Stimulated activated CD4-positive, alpha-beta T cell treated with anti-CD3 and anti-CD28 coated beads, Interleukin-12 subunit alpha, Interleukin-12 subunit beta, amount 100 ng/mL, for 24 hours (primary cell): Measurements from ENCODE around the gene MAP3K5.

ENCODE experiments used
- DNase-seq, 2 experiments: peaks; one replicate each; pipeline ENCODE4 v3.0.0-alpha.2; 2020; ENCODE audit warnings: low read depth in 2 of 2

MAP3K5 gene

DNA sequence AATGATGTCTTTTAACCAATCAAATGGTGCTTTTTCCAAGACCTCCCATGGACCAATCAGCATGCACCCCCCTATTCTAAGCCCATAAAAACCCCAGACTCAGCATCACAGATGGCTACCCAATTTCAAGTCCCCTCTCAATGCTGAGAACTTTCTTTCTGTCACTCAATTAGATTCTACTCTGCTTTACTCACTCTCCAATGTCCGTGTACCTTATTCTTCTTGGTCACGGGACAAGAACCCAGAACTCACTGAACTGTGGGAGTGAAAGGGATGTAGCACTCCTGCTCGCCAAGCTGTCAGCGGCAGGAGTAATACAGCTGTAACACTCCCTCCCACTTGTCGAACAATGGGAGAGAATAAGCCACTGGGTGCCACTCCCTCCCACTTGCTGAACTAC, 221.2 kb downstream of the MAP3K5 start:
- DNase-seq = no peak

- DNase-seq = no peak
Measured at GRCh38 chr6:136568129-136568528, 224.1 kb downstream of the MAP3K5 start.

GRCh38 chr6:136567688-136568087, 224.6 kb downstream of the MAP3K5 start:
- no peak for DNase-seq

GRCh38 chr6:136566851-136567250, 225.4 kb downstream of the MAP3K5 start:
- DNase-seq = no peak

DNA sequence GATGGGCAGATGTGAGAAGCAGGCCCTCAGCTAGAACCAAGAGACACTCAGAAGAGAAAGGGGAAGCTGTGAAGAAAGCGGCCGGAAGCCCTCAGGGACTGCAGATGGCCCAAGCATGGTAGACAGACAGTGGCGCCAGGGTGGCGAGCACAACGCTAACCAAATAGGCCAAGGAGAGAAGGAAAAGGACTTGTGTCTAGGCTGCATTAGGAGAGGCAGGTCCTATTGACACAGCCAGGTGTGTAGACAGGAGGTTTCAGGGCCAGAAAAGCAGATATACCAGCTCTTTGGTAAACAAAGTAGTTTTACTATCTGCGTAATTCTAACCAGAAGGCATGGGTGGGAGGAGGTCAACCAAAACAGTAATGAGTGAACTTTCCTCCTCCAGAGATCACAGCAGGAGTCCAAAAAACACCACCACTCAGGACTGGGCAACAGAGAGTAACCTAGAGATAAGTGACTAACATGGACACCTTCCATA, 226.2 kb downstream of the MAP3K5 start:
- no peak for DNase-seq

- DNase-seq = no peak
Measured at GRCh38 chr6:136564180-136564579, 228.1 kb downstream of the MAP3K5 start.

GRCh38 chr6:136563386-136564152, 228.7 kb downstream of the MAP3K5 start:
- no peak for DNase-seq

DNA sequence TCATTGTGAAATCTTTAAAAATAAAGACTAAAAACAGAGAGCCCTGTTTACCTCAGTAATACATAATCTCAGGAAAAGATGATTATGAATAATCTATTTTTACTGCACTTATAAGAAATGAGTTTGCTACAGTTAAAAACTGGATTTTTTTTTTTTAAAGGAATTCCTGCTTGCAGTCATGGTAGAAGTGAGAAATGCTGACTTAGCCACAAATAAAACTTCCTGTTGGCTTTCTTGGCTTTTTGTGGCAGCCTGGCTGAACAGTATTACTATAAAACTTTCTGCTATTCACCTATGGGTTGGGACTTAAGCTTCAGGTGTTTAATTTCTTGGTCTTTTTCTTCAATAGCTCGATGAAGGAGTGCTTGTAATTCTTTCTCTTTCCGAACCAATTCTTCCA, 230.1 kb downstream of the MAP3K5 start:
- no peak for DNase-seq

DNA sequence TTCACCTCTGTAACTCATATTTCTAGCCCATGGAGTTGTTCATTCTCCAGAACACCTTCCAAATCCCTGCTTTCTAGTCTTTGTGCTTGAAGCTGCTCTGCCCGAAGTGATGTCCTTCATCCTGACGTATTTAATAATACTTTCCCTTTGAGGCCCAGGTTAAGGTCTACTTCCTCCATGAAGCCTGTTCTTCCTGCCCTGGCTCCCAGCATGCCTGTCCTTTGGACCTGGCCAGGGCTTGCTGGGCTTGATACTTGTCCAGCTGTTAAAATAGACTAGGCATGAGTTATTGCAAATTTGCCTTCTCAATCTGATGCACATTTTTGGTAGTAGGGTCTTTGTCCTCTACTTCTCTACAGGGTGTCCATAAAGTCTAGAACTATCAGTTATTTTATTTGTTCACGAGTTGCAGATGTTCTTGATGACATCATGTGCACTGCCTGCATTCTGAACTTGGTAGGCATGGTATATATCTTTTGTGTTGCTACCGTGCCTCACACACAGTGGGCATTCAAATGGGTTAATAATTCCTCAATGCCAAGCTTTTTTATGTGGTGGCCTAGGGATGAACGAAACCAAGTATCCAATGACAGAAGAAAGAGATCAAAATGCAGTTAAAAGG, 239.0 kb downstream of the MAP3K5 start:
- no peak for DNase-seq

- no peak for DNase-seq
Measured at GRCh38 chr6:136552054-136552453, 240.2 kb downstream of the MAP3K5 start.

DNA sequence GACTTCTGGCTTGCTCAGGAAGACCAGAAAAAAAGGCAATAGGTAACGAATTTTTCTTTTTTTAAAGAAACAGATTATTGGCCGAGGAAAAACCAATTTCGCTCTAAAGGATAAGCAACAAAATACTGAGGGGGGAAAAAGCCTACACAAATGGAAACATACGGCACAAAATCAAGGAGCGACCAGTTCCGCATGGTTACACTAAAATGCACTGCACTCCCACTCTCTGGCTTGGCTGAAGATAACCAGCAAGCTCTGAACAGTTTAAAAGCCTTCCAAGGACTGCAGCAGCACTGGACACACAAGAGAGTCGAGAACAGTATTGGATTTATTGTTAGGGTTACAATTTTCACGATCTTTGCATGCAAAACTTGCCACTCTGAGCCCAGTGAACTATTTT, 241.2 kb downstream of the MAP3K5 start:
- no peak for DNase-seq

- peak; percentile 26 to 52 for DNase-seq
Measured at GRCh38 chr6:136550330-136551071, 241.8 kb downstream of the MAP3K5 start, which contains the start of gene MAP7. MAP7 (minus strand) TSS chr6:136550422; CDS start chr6:136550408, 14 bp downstream.

GRCh38 chr6:136550045-136550329, 242.3 kb downstream of the MAP3K5 start:
- DNase-seq = no peak

- no peak for DNase-seq
Measured at GRCh38 chr6:136549300-136550044, 242.8 kb downstream of the MAP3K5 start.

- no peak for DNase-seq
Measured at GRCh38 chr6:136548582-136549299, 243.5 kb downstream of the MAP3K5 start.

GRCh38 chr6:136547871-136548270, 244.4 kb downstream of the MAP3K5 start:
- no peak for DNase-seq

DNA sequence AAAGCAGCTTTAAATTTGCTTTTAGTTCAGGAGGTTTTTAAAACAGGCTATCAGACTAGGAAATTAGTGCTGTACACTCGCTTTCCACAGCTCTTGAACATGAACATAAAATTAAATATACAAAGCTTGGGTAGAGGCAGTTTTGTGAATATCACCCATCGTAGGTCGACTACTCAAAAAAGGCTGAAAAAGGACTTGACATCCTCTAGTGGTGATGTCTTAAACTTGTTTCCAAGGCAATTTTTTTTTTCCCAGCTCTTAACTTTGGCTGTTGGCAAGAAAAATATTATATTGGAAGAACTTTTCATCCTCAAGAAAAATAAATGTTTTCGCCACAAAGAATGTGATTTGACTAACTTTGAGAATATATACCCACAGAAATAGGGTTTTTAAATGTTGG, 244.9 kb downstream of the MAP3K5 start:
- DNase-seq = no peak

GRCh38 chr6:136546331-136546730, 245.9 kb downstream of the MAP3K5 start:
- no peak for DNase-seq

DNA sequence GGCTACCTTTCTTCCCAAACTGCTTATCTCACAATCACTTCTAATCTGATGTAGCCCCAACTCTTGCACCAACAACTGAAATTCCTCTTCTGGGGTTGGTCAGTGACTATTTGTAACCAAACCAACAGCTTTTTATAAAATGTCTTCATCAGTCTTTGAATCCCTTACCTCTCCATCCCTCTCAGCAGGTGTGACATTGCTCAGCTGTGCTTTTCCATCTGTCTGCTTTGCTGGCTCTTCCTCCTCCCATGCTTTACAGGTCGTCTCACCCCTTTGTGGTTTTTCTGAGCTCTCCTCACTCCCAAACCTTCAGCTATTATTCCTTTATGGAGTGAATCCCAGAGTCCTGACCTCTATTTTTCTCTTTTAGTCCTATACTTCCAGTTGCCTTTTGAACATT, 248.0 kb downstream of the MAP3K5 start:
- no peak for DNase-seq

GRCh38 chr6:136541395-136541794, 250.9 kb downstream of the MAP3K5 start:
- DNase-seq = no peak

DNA sequence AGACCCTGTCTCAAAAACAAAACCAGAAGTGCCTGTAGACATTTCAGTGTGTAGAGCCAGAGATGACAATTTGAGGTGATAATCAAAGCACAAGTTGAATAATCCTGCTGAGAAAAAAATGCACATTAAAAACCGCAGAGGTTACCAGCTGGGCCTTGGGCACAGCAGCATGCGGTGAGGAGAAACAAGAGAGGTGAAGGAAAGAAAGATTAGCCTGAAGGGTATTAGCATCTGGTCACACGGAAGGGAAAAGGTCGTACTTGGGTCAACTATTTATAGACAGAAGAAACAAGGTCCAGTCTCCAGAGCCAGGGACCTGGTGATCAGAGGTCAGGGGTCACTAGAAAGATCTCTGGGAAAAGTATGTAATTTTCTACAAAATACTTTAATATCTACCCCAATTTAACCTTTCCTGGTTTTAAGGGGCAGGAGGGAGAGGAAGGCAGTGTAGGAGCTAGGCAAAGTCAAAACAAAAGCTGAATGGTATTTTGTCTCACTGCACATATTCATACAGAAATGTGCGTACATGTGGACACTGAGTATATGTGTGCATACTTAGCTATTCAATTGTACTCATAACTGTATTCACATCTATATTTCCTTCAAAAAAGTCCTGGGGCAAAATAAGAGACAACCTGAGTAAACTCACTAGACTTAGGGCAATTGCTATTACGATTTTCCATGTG, 252.2 kb downstream of the MAP3K5 start:
- no peak for DNase-seq
